GM23248 (cell line): ENCODE data around the gene SHROOM3.

Experiments used
- EZH2 ChIP-seq: fragments of 200-600 bp; sonication (generic); IDR thresholded peaks from 2 replicates; pipeline ENCODE4 v1.6.1; 2018; ENCODE audit warnings: antibody characterized with exemption, mild to moderate bottlenecking; ENCODE audit not compliant: insufficient read depth, poor library complexity, severe bottlenecking
- EZH2phosphoT487 ChIP-seq: fragments of 200-600 bp; sonication (generic); IDR thresholded peaks from 2 replicates; pipeline ENCODE4 v1.6.1; 2018; ENCODE audit warnings: antibody characterized with exemption, moderate library complexity, mild to moderate bottlenecking, low read depth; ENCODE audit not compliant: insufficient read depth

GRCh38 chr4:76725039-76725438 lies 290.0 kb downstream of the SHROOM3 start:
- TF ChIP-seq EZH2phosphoT487: no peak
- TF ChIP-seq EZH2: no peak
